Activated CD8-positive, alpha-beta memory T cell treated with anti-CD3 and anti-CD28 coated beads, Interleukin-2, amount 50 U/mL, for 1 hour (primary cell): ENCODE measurements around the gene LRPAP1.

Experiments used
- DNase-seq: peaks from one replicate; pipeline ENCODE4 v3.0.0-alpha.2; 2020; ENCODE audit errors: extremely low read depth

LRPAP1 gene

DNA sequence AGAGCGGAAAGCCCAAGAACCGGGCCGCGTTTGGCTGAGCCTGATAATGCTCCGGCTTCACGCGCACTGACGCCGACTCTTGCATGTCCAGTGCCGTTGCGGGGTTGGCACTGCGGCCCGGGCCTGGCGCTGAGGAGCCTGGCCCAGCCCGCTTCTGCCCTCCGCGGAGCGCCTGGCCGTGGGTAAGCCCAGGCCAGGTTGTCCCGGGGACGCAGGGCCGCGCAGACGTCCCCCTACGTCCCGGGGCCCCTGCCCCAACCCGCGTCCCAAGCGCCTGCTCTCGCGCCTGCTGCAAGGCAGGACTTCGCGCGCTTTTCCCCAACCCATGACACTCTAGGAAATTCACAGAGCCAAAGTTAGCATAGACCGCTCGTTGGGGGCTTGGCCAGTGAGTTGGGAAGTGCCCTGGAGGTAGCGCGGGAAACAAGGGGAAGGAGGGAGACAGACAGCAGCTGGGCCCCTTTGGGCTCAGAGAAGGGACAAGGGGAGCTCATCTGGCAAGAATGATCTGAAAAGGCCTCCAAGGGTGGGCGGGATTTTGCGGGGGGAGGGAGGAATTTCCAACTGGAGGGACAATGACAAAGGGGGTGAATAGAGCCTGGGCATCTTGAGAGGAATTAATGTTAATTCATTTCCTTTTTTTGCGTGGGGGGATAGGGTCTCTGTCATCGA lies 665 bp upstream of the LRPAP1 start:
- DNase-seq, result no peak

- DNase-seq, result no peak
Measured at GRCh38 chr4:3531318-3531878, 824 bp downstream of the LRPAP1 start.

GRCh38 chr4:3530663-3531254 lies 1.5 kb downstream of the LRPAP1 start:
- no peak for DNase-seq

- no peak for DNase-seq
Measured at GRCh38 chr4:3530051-3530450, 2.2 kb downstream of the LRPAP1 start.

GRCh38 chr4:3529363-3529762 lies 2.9 kb downstream of the LRPAP1 start:
- no peak for DNase-seq

DNA sequence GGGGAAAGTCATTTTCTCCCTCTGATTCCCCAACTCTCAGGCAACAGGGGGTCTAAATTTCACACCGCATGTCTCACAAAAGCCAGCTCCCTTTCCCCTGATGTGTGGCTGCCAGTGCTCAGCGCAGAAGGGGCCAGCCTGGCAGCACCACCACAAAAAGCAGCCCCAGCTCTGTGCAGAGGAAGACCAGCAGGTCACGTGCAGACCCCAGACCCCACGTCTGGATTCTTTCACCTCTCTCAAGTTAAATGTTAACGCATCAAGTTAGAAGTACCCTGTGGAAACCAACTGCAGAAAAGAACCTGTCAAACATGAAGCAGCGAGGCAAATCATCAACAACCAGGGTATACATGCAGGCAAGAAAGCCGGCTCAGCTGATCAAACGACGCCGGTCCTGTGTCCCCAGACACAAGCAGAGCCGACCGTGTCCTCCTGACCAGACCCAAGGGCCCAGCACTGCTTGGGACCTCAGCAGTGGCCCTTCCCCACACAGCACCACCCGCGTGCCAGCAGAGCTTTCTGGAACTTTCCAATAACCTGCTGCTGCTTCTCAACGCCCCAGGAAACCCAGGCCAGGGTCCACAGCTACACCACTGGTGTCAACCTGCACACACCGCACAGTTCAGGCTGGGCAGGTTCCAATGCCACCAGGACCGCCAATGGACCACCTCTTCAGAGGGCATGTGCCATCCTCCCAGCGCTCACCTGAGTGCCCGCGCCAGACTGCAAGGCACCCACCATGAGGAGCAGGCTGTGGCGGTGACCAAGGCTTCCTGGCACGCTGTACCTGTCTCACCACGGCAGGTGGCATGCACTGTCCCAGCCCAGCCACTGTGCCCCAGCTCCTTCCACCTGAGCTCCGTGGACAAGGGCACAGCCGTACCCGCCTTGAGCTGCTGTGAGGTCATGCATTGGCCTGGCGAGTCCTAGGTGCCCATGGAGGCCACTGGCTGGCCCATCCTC lies 4.0 kb downstream of the LRPAP1 start:
- DNase-seq, result no peak

GRCh38 chr4:3527101-3527913 lies 4.9 kb downstream of the LRPAP1 start:
- no peak for DNase-seq

- DNase-seq, result no peak
Measured at GRCh38 chr4:3526456-3526855, 5.8 kb downstream of the LRPAP1 start.

DNA sequence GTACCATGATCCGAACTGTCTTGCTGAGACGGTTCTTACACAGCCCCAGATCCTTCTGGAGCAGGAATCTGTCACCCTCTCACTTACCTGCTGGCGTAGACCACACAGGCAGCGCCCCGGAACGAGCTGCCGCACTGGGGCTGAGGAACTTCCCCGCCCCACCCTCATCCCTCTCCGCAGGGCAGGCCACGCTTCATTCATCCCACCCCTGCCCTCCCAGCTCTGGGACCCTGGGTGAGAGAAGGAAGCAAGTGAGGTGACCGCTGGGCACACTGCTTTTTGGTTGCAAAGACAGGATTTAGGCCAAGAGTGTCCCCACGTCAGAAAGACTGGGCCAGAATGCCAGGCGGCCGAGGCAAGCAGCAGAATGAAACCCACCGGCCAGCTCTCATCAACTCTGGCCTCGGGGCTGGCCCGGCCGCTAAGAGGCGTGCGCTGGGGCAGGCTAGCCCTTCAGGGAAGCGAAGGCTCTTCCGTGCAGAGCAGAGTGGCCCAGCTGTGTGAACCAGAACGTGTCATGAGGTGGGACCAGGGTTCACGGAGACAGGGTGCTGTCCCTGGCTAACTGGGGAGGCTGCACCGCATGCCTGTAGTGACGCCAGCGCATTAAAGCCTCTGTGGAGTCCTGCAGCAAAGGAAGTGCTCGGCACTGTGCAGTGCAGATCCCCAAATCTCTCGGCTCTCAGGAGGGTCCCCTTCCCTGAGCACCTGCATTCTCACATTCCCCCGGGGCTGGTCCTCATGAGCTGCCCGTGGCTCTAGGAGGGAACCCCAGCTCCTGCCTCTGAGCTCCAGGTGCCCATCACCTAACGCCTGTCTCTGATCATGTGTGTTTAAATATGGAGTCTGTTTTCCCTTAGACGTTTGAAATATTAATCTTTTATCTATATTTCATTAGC lies 6.4 kb downstream of the LRPAP1 start:
- DNase-seq, result no peak

- DNase-seq, result no peak
Measured at GRCh38 chr4:3524920-3525319, 7.3 kb downstream of the LRPAP1 start.

GRCh38 chr4:3524349-3524748 lies 7.9 kb downstream of the LRPAP1 start:
- DNase-seq, result no peak

DNA sequence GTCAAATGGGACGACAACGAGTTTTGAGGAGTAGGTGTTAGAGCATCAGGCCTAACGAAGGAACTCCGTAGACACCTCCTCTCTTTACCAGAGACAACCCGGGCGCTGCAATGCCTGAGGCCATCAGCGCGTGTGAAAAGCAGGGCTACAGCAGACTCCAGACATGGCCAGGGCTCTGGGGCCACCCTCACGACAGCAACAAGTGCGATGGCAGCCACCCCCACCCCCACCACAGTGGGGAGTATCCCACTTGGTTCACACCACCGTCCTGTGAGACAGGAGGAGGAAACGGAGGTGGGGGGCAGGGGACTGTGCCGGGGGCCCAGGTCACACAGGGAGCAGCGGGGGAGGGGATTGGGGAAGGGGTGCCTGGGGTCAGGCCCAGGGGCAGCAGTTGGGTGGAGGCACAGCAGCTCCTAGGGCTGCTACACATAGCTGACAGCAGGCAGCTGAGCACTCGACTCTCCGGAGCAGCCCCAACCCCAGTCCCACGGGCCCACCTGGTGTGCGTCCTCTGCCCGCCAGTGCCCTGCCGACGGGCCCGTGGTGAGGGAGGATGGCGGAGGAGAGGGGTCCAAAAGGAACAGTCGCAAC lies 8.5 kb downstream of the LRPAP1 start:
- no peak for DNase-seq

DNA sequence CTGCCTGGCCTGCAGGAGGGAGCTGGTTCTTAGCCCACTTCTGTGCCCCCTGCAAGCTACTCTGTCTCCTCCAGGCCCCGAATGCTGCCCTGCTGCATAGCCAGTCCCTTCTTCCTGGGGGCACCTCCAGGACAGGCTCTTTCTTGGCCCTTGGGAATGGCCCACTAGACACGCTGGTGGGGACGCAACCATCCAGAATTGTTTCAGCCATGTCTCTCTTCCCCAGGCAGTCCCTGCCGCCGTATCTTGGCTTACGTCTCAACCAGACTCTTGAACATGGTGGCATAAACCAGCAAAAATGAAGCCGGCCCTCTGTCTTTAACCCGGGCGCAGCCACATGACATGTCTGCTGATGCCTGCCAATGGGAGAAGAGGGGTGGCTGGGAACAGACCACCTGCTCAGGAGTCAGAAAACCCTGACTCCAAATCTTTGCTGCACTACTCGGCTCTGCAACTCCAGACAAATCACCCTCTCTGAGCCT lies 9.0 kb downstream of the LRPAP1 start:
- DNase-seq, result no peak

- DNase-seq, result no peak
Measured at GRCh38 chr4:3522651-3523050, 9.6 kb downstream of the LRPAP1 start.

DNA sequence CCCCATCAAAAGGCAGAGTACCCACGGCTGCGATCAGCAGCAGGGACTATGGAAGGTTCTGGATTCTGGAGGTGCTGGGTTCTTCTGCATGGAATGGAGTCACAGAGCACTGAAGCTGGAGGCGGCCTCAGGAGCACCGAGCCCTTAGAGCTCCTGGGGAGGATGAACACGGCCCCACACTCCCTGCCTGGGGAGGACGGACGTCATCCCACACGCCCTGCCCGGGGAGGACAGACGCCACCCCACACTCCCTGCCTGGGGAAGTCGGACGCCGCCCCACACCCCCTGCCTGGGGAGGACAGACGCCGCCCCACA lies 9.9 kb downstream of the LRPAP1 start:
- DNase-seq, result no peak

GRCh38 chr4:3521621-3522325 lies 10.4 kb downstream of the LRPAP1 start:
- no peak for DNase-seq

DNA sequence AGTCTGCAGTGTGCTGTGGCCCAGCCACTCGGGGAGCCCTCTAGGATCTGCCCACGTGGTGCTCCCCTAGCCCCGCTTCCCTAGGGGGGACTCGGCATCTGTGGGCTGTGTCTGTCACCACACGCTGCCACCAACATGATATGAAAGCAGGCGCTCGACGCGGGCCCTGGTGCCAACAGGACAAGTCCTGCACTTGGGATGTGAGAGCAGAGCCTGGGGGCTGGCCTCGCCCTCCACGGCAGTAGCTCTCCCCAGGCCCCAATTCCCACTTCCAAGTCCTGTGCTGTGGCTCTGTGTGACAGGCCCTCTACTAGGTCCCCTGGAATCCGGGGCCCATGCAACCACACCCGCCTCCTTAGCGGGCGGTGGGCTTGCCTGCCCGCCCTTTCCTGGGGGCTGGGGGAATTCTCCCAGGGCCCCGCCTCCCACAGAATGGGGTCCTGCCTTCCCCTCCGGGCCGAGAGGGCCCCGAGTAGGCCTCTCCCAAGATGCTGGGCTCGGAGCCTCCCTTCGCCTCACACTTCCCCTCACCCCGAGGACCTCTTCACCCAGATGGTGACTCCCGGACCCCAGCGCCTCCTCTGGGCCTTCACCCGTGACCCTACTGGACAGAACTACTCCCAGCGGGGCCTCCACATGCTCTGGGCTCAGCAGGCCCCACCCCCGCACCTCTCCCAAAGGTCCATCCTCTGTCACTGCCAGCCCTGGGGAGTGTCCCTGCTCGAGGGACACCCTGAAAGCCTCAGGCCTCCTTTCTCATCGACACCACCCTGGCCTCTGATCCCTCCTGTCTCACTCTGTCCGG lies 11.2 kb downstream of the LRPAP1 start:
- no peak for DNase-seq

DNA sequence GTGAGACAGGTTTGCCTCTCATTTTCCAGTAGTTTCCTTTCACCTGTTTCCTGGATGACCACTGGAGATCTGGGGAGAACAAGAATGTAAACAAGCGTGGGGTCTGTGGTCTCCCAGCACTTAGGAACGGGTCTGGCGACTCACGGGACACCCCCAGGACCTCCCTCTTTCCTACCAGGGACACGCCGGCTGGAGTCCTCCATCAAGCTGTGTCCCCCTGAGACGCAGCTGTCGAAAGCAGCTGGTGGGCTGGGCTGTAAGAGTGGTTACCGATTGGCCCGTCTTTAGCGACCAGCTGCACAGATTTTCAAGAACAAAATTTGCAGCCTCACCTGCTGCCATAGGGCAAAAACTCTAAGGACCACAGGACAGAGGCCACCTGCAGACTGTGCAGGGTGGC lies 11.9 kb downstream of the LRPAP1 start:
- no peak for DNase-seq
